ENCODE data around the gene UST. TPM values are rescaled to one million over a fixed set of nuclear protein-coding genes. Genes with fewer than 3 reads are reported as not detected.

Gene UST
- total and polyA plus RNA-seq, 4 donors, result 0.24 to 2.7 (median 0.87) TPM

DNA sequence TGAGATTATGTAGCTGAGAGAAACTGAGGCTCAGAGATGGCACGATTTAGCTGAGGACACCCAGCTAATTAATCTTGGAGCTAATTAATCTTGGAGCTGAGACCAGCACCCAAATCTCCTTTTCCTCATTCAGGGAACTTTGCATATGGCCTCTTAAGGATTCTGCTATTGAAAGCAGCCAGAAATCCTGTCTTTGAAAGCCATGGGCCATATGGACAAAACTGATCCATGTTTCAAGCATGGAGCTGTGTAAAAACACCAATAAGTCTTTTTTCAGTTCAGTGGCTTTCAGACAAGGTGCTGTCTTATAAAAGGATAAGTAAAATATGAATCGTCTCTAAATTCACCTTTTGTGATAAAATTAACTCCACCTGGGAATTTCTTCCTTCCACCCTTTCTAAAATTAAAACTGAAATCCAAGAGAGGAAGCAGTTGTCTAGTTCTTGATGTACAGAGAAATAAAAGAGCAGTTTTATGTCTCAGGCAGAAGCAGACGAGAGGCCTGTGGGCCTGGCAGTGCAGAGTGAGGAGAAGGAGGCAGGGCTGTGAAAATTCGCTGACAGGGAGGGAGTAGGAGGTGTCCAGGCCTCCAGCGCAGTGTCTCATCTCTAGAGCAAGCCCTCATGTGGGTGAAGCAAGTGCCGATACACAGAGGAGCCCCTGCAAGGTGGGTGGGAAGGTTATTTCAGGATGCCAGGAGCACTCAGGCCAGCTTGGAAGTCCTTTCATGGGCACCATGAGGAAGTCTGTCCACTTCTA, 266.9 kb downstream of the UST start (continued):
- TF ChIP-seq, protein P1, sequence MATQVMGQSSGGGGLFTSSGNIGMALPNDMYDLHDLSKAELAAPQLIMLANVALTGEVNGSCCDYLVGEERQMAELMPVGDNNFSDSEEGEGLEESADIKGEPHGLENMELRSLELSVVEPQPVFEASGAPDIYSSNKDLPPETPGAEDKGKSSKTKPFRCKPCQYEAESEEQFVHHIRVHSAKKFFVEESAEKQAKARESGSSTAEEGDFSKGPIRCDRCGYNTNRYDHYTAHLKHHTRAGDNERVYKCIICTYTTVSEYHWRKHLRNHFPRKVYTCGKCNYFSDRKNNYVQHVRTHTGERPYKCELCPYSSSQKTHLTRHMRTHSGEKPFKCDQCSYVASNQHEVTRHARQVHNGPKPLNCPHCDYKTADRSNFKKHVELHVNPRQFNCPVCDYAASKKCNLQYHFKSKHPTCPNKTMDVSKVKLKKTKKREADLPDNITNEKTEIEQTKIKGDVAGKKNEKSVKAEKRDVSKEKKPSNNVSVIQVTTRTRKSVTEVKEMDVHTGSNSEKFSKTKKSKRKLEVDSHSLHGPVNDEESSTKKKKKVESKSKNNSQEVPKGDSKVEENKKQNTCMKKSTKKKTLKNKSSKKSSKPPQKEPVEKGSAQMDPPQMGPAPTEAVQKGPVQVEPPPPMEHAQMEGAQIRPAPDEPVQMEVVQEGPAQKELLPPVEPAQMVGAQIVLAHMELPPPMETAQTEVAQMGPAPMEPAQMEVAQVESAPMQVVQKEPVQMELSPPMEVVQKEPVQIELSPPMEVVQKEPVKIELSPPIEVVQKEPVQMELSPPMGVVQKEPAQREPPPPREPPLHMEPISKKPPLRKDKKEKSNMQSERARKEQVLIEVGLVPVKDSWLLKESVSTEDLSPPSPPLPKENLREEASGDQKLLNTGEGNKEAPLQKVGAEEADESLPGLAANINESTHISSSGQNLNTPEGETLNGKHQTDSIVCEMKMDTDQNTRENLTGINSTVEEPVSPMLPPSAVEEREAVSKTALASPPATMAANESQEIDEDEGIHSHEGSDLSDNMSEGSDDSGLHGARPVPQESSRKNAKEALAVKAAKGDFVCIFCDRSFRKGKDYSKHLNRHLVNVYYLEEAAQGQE (IDR thresholded peaks at IDR 0.05), result no peak
- TF ChIP-seq HNF4G (IDR thresholded peaks at IDR 0.05), result no peak
- no peak for TF ChIP-seq EGR1 (IDR thresholded peaks at IDR 0.05; ENCODE audit: low read depth in 2 of 2)
- no peak for TF ChIP-seq HNF4A (conservative IDR thresholded peaks at IDR 0.05)
- no peak for TF ChIP-seq FOXA1 (IDR thresholded peaks at IDR 0.05)
- TF ChIP-seq, protein P2, sequence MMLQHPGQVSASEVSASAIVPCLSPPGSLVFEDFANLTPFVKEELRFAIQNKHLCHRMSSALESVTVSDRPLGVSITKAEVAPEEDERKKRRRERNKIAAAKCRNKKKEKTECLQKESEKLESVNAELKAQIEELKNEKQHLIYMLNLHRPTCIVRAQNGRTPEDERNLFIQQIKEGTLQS (IDR thresholded peaks at IDR 0.05), result no peak
- TF ChIP-seq, protein P3, sequence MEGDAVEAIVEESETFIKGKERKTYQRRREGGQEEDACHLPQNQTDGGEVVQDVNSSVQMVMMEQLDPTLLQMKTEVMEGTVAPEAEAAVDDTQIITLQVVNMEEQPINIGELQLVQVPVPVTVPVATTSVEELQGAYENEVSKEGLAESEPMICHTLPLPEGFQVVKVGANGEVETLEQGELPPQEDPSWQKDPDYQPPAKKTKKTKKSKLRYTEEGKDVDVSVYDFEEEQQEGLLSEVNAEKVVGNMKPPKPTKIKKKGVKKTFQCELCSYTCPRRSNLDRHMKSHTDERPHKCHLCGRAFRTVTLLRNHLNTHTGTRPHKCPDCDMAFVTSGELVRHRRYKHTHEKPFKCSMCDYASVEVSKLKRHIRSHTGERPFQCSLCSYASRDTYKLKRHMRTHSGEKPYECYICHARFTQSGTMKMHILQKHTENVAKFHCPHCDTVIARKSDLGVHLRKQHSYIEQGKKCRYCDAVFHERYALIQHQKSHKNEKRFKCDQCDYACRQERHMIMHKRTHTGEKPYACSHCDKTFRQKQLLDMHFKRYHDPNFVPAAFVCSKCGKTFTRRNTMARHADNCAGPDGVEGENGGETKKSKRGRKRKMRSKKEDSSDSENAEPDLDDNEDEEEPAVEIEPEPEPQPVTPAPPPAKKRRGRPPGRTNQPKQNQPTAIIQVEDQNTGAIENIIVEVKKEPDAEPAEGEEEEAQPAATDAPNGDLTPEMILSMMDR (IDR thresholded peaks at IDR 0.05; ENCODE audit: low read depth, low read length, missing input control), result no peak

DNA sequence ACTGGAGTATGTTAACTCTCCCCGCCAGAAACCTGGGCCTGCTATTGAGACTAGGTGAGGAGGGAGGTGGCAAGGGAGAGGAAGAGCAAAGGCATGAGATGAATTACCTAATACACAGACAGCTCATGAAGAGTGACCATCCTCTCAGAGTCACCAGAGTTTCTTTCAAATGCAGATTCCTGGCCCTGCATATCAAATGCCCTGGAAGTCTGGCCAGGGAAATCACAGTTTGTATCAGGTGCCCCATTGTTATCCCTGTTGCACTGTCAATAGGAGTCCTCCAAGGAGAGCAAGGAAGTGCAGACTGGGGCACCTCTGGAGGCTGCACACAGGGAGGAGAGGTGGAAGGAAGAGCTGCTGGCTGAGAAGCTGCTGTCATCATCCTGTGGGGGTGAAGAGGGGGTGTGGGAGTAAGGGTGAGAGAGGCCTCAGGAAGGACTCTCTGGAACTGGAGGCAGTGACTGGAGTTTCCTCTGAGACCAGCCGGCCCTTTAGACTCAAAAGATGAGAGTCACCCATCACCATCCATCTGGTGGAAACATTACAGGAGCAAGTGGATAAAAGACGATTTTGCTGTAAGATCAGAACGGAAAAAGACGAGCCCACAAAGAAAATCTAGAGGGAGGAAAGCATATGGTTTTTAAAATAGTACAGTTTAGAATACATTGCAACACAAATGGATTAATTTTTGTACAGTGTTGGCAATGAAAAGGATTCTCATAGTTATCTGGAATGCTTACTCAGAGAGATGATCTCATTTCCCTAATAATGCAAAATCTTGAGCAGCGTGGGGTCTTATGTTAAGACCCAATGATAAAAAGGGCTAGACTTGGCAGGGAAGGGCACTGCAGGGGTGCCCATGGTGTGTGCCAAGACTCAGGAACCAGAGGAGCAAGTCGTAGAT, 268.1 kb downstream of the UST start:
- H3K4me3 ChIP-seq (ENCODE audit: low read depth in 1 of 3, low read length in 3 of 3), result no peak overlapping the region
- H3K4me1 ChIP-seq (ENCODE audit: control insufficient read depth in 4 of 4, insufficient read depth in 4 of 4, low read length in 3 of 4), result no peaks in the 10 kb centered on the region
- no peak for DNase-seq (ENCODE audit: low spot score)
- H3K27ac ChIP-seq (ENCODE audit: low read depth in 1 of 2, low read length in 2 of 2), result no peak overlapping the region
- no peaks in the 10 kb centered on the region for H3K27me3 ChIP-seq (ENCODE audit: control insufficient read depth in 4 of 4, insufficient read depth in 4 of 4, low read length in 3 of 4)
- WGBS, result 68% methylated on average over 7 of the region's 7 CpGs
- no peaks in the 10 kb centered on the region for H3K9me3 ChIP-seq (ENCODE audit: control insufficient read depth in 4 of 4, low read length in 3 of 4)
- H3K36me3 ChIP-seq (ENCODE audit: control insufficient read depth in 4 of 4, insufficient read depth in 3 of 4, low read depth in 1 of 4, low read length in 3 of 4), result no peaks in the 10 kb centered on the region
- no peak overlapping the region for H3K9ac ChIP-seq (ENCODE audit: low read depth in 1 of 2, low read length in 2 of 2)
- TF ChIP-seq FOXA1 (IDR thresholded peaks at IDR 0.05), result no peak
- TF ChIP-seq, protein P1 (IDR thresholded peaks at IDR 0.05), result no peak
- TF ChIP-seq, protein P4, sequence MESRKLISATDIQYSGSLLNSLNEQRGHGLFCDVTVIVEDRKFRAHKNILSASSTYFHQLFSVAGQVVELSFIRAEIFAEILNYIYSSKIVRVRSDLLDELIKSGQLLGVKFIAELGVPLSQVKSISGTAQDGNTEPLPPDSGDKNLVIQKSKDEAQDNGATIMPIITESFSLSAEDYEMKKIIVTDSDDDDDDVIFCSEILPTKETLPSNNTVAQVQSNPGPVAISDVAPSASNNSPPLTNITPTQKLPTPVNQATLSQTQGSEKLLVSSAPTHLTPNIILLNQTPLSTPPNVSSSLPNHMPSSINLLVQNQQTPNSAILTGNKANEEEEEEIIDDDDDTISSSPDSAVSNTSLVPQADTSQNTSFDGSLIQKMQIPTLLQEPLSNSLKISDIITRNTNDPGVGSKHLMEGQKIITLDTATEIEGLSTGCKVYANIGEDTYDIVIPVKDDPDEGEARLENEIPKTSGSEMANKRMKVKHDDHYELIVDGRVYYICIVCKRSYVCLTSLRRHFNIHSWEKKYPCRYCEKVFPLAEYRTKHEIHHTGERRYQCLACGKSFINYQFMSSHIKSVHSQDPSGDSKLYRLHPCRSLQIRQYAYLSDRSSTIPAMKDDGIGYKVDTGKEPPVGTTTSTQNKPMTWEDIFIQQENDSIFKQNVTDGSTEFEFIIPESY (IDR thresholded peaks at IDR 0.05), result no peak
- TF ChIP-seq, protein P2 (IDR thresholded peaks at IDR 0.05), result no peak
- no peak for TF ChIP-seq RXRA (IDR thresholded peaks at IDR 0.05)
- no peak for TF ChIP-seq GABPA (IDR thresholded peaks at IDR 0.05 in 1 of 2, conservative IDR thresholded peaks at IDR 0.05 in 1 of 2)
- TF ChIP-seq NR2F2 (IDR thresholded peaks at IDR 0.05), result no peak
- no peak for TF ChIP-seq RAD21 (IDR thresholded peaks at IDR 0.05)
- TF ChIP-seq, protein P3 (IDR thresholded peaks at IDR 0.05; ENCODE audit: low read depth, low read length, missing input control), result no peak
- TF ChIP-seq TAF1 (conservative IDR thresholded peaks at IDR 0.05), result no peak
- no peak for TF ChIP-seq HNF4G (IDR thresholded peaks at IDR 0.05)
- TF ChIP-seq EGR1 (IDR thresholded peaks at IDR 0.05; ENCODE audit: low read depth in 2 of 2), result no peak
- no peak for TF ChIP-seq FOXA2 (IDR thresholded peaks at IDR 0.05)
- TF ChIP-seq, protein P5, sequence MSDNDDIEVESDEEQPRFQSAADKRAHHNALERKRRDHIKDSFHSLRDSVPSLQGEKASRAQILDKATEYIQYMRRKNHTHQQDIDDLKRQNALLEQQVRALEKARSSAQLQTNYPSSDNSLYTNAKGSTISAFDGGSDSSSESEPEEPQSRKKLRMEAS (IDR thresholded peaks at IDR 0.05), result no peak
- TF ChIP-seq YY1 (IDR thresholded peaks at IDR 0.05), result no peak
- TF ChIP-seq JUND (IDR thresholded peaks at IDR 0.05), result no peak
